Aorta (tissue), 5 donors: ENCODE data around the gene FAF1. TPM values are rescaled to one million over a fixed set of nuclear protein-coding genes. Genes with fewer than 3 reads are reported as not detected.

Experiments used
- ATAC-seq: fragments of 200-7000 bp; cut with Tn5 transposase; one replicate; pipeline ENCODE4 v1.9.1; 2022; ENCODE audit warnings: moderate library complexity; ENCODE audit not compliant: low FRiP score
- DNase-seq, 2 donors: peaks; one replicate each; pipeline ENCODE4 v3.0.0-alpha.2; 2020
- H3K27ac ChIP-seq, 2 donors: one replicate each; pipeline ENCODE4 v1.5.1; 2013; ENCODE audit warnings: low read length in 2 of 2, mild to moderate bottlenecking in 2 of 2, moderate library complexity in 2 of 2, control low read depth in 1 of 2, inconsistent platforms in 1 of 2, low read depth in 1 of 2
- H3K27me3 ChIP-seq, 2 donors: one replicate each; pipeline ENCODE4 v1.6.1; 2013; ENCODE audit warnings: control low read depth in 1 of 2, low read length in 1 of 2, mild to moderate bottlenecking in 1 of 2, moderate library complexity in 1 of 2; ENCODE audit not compliant: insufficient read depth in 2 of 2, control insufficient read depth in 1 of 2
- H3K36me3 ChIP-seq, 2 donors: one replicate each; pipeline ENCODE4 v1.6.1; 2013; ENCODE audit warnings: control low read depth in 1 of 2, low read length in 1 of 2, mild to moderate bottlenecking in 1 of 2; ENCODE audit not compliant: insufficient read depth in 2 of 2, control insufficient read depth in 1 of 2
- H3K4me1 ChIP-seq, 2 donors: one replicate each; pipeline ENCODE4 v1.6.1; 2013; ENCODE audit warnings: low read length in 2 of 2, control low read depth in 1 of 2, mild to moderate bottlenecking in 1 of 2, moderate library complexity in 1 of 2; ENCODE audit not compliant: insufficient read depth in 2 of 2, control insufficient read depth in 1 of 2
- H3K4me3 ChIP-seq, 2 donors: one replicate each; pipeline ENCODE4 v1.5.1; 2013; ENCODE audit warnings: low read length in 2 of 2, control low read depth in 1 of 2, mild to moderate bottlenecking in 1 of 2
- H3K9me3 ChIP-seq: one replicate; pipeline ENCODE4 v1.6.1; 2013; ENCODE audit warnings: mild to moderate bottlenecking, low read length; ENCODE audit not compliant: control insufficient read depth
- WGBS, 2 donors: extraction: QIAGEN DNeasy Blood & Tissue Kit; methylation state at CpG; one replicate each; pipeline ENCODE4 v1.1.7; 2013; 5-methylcytosine and 5-hydroxymethylcytosine counted together
- intact Hi-C, 2 donors: fragments of 100-400 bp; cut with DNase I; formaldehyde crosslinking; loops; one replicate each; pipeline versions ENCODE4 v1.14.2 to v1.15.0; 2022
- polyA plus RNA-seq, 2 donors: library from polyadenylated mRNA; stranded (reverse); fragments of 200-250 nt; gene quantifications; one replicate each; pipeline ENCODE4 v1.2.3, GENCODE V29; 2013
- total RNA-seq, 2 donors: library from RNA; stranded (reverse); fragmentation: NEBNext Ultra II Directional; extraction: Animal tissue kit (Norgen Biotek cat#: 25700); gene quantifications; one replicate each; pipeline ENCODE4 v1.2.1, GENCODE V29; 2021
- donor health status: healthy with polysubstance abuse.
- donor health status: Bipolar disorder and iron deficiency.
- donor health status: DM: no; HTN: no; CAD: no.
- donor health status: DM: no; HTN: no; CAD: no.
- donor health status: DM: yes; HTN: yes; CAD: no.

Gene FAF1
- total and polyA plus RNA-seq, 4 donors, result 27.0 to 56.1 (median 43.0) TPM

DNA sequence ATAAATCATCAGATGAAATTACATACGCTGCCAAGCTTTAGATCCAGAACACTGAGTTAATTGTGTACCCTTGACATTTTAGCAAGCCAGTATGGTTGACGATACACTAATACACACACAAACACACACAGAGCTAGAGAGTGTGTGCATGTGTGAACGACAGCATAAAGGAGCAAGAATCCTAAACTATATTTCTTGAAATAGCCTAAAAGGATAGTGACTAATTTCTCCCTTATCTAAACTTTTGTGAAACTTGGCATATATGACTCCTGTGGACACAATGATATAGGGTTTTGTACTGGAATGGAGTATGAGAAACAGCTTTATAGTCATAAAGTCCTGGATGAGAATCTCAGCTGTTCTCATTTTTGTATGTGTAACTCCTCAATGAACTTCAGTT, 471.7 kb downstream of the FAF1 start:
- Histone ChIP-seq H3K27me3 (no peaks in the 10 kb centered on the region), H3K36me3 (no peaks in the 10 kb centered on the region)

GRCh38 chr1:50487725-50488124, 472.3 kb downstream of the FAF1 start:
- no peaks in the 10 kb centered on the region for H3K36me3 ChIP-seq
- 95% methylated on average over 1 of the region's 1 CpG for WGBS, 2 donors
- no peaks in the 10 kb centered on the region for H3K4me1 ChIP-seq

More for the DNA sequence above, 471.7 kb downstream of the FAF1 start:
- ATAC-seq (no peak), DNase-seq (no peak)
- intact Hi-C loops, result no loop called here
- Histone ChIP-seq H3K9me3 (no peaks in the 10 kb centered on the region), H3K4me1 (no peaks in the 10 kb centered on the region), H3K4me3 (no peak overlapping the region), H3K27ac (no peak overlapping the region)
- WGBS, 2 donors, result 74 to 78% methylated on average over 3 of the region's 3 CpGs

DNA sequence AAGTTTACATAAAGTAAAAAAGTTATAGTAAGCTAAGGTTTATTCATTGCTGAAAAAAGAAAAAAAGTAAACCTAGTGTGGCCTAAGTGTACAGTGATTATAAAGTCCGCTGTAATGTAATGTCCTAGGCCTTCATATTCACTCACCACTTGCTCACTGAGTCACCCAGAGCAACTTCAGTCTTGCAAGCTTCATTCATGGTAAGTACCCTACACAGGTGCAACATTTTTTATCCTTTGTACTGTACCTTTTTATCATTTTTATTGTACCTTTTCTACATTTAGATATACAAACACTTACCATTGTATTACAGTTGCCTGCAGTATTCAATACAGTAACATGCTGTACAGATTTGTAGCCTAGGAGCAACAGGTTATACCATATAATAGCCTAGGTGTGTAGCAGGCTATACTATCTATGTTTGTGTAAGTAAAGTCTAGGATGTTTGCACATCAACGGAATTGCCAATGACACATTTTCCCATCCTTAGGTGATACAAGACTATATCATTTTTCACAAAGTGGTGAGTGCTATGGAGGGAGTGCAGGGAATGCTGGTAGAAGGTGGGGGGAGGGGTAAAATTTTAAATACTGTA, 478.8 kb downstream of the FAF1 start:
- intact Hi-C loops, result no loop called here
- H3K4me1 ChIP-seq, result no peaks in the 10 kb centered on the region
- no peak overlapping the region for H3K27ac ChIP-seq
- 90 to 94% methylated on average over 2 of the region's 2 CpGs for WGBS, 2 donors
- no peak for DNase-seq
- ATAC-seq, result no peak
- no peaks in the 10 kb centered on the region for H3K36me3 ChIP-seq
- H3K9me3 ChIP-seq, result no peaks in the 10 kb centered on the region
- no peaks in the 10 kb centered on the region for H3K27me3 ChIP-seq
- no peak overlapping the region for H3K4me3 ChIP-seq

More at GRCh38 chr1:50487725-50488124, 472.3 kb downstream of the FAF1 start:
- H3K4me3 ChIP-seq, result no peak overlapping the region
- H3K9me3 ChIP-seq, result no peaks in the 10 kb centered on the region
- no peak for DNase-seq
- no peak for ATAC-seq
- H3K27me3 ChIP-seq, result no peaks in the 10 kb centered on the region
- no peak overlapping the region for H3K27ac ChIP-seq
- intact Hi-C loops, result no loop called here

GRCh38 chr1:50476800-50477199, 483.3 kb downstream of the FAF1 start:
- ATAC-seq (no peak), DNase-seq (no peak)
- Histone ChIP-seq H3K9me3 (no peaks in the 10 kb centered on the region), H3K27ac (no peak overlapping the region), H3K4me1 (no peaks in the 10 kb centered on the region), H3K27me3 (no peaks in the 10 kb centered on the region), H3K36me3 (peaks cover 1 to 7% of the 10 kb centered on the region in 2 donors), H3K4me3 (no peak overlapping the region)
- intact Hi-C loops, result no loop called here
- 98 to 100% methylated on average over 1 of the region's 1 CpG for WGBS, 2 donors

DNA sequence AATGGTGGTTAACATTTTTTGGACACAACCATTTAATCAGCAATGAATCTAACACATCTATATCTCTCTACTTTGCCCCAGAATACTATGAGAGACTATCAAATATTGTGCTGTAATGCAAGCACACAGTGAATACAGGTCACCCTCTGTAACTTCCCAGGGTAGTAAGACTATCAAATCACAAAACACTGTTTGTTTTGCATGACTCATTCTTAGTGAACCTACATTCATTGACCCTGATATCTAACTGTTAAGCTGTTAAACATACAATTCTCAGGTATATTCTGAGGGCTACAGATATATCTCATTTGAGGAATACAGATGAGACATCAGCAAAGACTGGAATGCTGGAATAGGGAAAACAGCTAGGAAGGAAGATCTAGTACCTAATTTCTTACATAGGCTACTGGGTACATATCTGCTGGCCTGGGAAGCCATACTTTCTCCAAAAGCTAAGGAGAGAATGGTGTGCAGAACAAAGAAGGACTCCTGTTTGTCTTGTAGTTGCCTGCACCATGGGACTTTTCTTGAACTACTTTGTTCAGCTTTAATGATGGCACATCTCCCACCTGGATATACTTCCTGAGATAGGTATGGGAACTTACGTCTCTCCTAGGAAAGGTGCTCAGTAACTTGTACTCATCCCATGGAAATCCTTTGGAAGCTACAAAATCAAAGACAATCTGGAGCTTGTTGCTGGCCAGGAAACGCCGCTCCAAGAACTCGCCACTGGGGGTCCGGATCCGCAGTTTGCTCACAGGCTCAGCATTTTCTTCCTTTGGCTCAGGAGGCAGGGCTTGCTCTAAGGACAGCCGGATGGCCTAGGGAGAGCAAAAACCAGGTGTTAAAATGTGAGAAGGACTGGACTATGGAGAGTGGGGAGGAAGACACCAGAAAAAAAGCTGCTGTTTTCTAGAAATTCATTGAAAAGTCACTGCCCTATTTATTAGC, 484.9 kb downstream of the FAF1 start:
- H3K27me3 ChIP-seq, result no peaks in the 10 kb centered on the region
- intact Hi-C loops, result no loop called here
- no peaks in the 10 kb centered on the region for H3K9me3 ChIP-seq
- no peak overlapping the region for H3K27ac ChIP-seq
- no peaks in the 10 kb centered on the region for H3K4me1 ChIP-seq
- 84 to 87% methylated on average over 7 of the region's 7 CpGs for WGBS, 2 donors
- DNase-seq (no peak), ATAC-seq (no peak)
- peaks cover 1 to 7% of the 10 kb centered on the region in 2 donors for H3K36me3 ChIP-seq
- H3K4me3 ChIP-seq, result no peak overlapping the region

GRCh38 chr1:50473513-50473912, 486.6 kb downstream of the FAF1 start:
- peaks cover 1 to 7% of the 10 kb centered on the region in 2 donors for H3K36me3 ChIP-seq
- ATAC-seq, result no peak
- intact Hi-C loops, result no loop called here

DNA sequence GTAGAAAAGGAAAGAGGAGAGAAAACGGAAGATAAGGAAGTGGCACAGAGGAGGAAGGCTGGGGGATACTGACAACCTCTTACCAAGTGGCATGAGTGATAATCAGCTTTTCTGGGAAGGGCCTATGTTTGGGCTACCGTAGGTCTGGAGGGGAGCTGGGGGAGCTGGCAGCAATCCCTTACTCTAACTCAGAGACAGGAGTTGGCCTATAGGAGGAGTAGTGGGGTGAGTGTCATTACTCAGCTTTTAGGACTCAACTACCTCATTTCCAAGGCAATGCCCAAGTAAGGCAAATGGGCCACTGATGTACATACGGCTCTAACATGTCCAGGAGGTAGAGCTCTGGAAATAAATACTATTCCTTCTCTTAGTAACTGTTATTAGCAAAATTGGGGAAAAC, 488.1 kb downstream of the FAF1 start:
- 88 to 90% methylated on average over 3 of the region's 3 CpGs for WGBS, 2 donors
- DNase-seq, result no peak
- H3K36me3 ChIP-seq, result peaks cover 1 to 7% of the 10 kb centered on the region in 2 donors

More at GRCh38 chr1:50473513-50473912, 486.6 kb downstream of the FAF1 start:
- Histone ChIP-seq H3K4me1 (no peaks in the 10 kb centered on the region), H3K4me3 (no peak overlapping the region), H3K27ac (no peak overlapping the region), H3K27me3 (no peaks in the 10 kb centered on the region), H3K9me3 (no peaks in the 10 kb centered on the region)
- DNase-seq, result no peak

GRCh38 chr1:50462964-50463363, 497.1 kb downstream of the FAF1 start:
- H3K27me3 ChIP-seq, result no peaks in the 10 kb centered on the region
- WGBS, 2 donors, result 89 to 96% methylated on average over 2 of the region's 2 CpGs
- H3K36me3 ChIP-seq, result peaks cover 0 to 5% of the 10 kb centered on the region in 2 donors
- H3K9me3 ChIP-seq, result no peaks in the 10 kb centered on the region
- no peak overlapping the region for H3K27ac ChIP-seq
- H3K4me1 ChIP-seq, result no peaks in the 10 kb centered on the region
- DNase-seq (no peak), ATAC-seq (no peak)
- intact Hi-C loops, result no loop called here
- H3K4me3 ChIP-seq, result no peak overlapping the region

More for the DNA sequence above, 488.1 kb downstream of the FAF1 start:
- no peak overlapping the region for H3K4me3 ChIP-seq
- ATAC-seq, result no peak
- H3K9me3 ChIP-seq, result no peaks in the 10 kb centered on the region
- intact Hi-C loops, result no loop called here
- H3K4me1 ChIP-seq, result no peaks in the 10 kb centered on the region
- no peak overlapping the region for H3K27ac ChIP-seq
- no peaks in the 10 kb centered on the region for H3K27me3 ChIP-seq

DNA sequence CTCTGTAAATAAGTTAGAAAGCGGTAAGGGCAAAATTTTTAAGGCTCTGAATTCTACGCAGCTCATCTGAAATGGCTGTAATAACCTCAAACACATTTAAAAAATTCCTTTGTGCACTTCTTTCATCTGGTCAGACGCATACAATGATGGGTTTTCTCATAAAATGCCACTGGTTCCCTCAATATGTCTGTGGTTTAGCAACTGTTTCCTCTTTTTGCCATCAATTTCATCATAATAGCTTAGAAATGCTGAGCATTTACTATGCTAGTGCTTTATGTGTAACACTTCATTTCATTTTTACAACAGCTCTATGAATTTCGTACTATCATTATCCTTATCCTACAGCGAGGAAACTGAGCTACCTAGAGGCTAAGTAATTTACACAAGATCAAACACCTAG, 501.6 kb downstream of the FAF1 start:
- DNase-seq (no peak), ATAC-seq (no peak)
- no peak overlapping the region for H3K4me3 ChIP-seq
- H3K27ac ChIP-seq, result no peak overlapping the region
- no peaks in the 10 kb centered on the region for H3K4me1 ChIP-seq
- peaks cover 1 to 5% of the 10 kb centered on the region in 2 donors for H3K36me3 ChIP-seq
- WGBS, 2 donors, result 95 to 98% methylated on average over 5 of the region's 5 CpGs
- H3K9me3 ChIP-seq, result no peaks in the 10 kb centered on the region
- no peaks in the 10 kb centered on the region for H3K27me3 ChIP-seq
- intact Hi-C loops, result no loop called here
